Stimulated activated CD4-positive, alpha-beta T cell treated with anti-CD3 and anti-CD28 coated beads, Interleukin-15, amount 100 ng/mL, for 1 hour (primary cell): Measurements from ENCODE around the gene STRN3.
"Not testable (repeated sequence)": the region's sequence is repeated elsewhere in the genome, so short reads cannot be mapped to it uniquely, and the experiment has no call there.

Experiments used
- DNase-seq, 2 donors: peaks; one replicate each; pipeline ENCODE4 v3.0.0-alpha.2; 2020; ENCODE audit warnings: low read depth in 1 of 2, low spot score in 1 of 2

Gene STRN3

GRCh38 chr14:31000629-31001338 is 25.4 kb downstream of the STRN3 start:
- DNase-seq = no peak

GRCh38 chr14:30999038-30999773 is 27.0 kb downstream of the STRN3 start:
- no peak for DNase-seq

GRCh38 chr14:30998100-30998706 is 28.0 kb downstream of the STRN3 start:
- no peak for DNase-seq

- no peak for DNase-seq
These were observed 29.1 kb downstream of the STRN3 start for GRCh38 chr14:30996892-30997659.

GRCh38 chr14:30995689-30996088 is 30.5 kb downstream of the STRN3 start:
- no peak for DNase-seq

GRCh38 chr14:30994681-30995620 is 31.2 kb downstream of the STRN3 start:
- no peak for DNase-seq

GRCh38 chr14:30993071-30993470 is 33.1 kb downstream of the STRN3 start:
- no peak for DNase-seq

GRCh38 chr14:30991408-30991807 is 34.8 kb downstream of the STRN3 start:
- DNase-seq = no peak

GRCh38 chr14:30990770-30991169 is 35.4 kb downstream of the STRN3 start:
- DNase-seq = no peak

- no peak for DNase-seq
These were observed 37.7 kb downstream of the STRN3 start for GRCh38 chr14:30988509-30988908.

GRCh38 chr14:30985796-30986195 is 40.4 kb downstream of the STRN3 start:
- DNase-seq = no peak

- DNase-seq = no peak
These were observed 42.3 kb downstream of the STRN3 start for GRCh38 chr14:30983858-30984257.

GRCh38 chr14:30982533-30982932 is 43.6 kb downstream of the STRN3 start:
- DNase-seq = no peak

GRCh38 chr14:30980980-30981379 is 45.2 kb downstream of the STRN3 start:
- DNase-seq = no peak

GRCh38 chr14:30980106-30980704 is 46.0 kb downstream of the STRN3 start:
- not testable (repeated sequence) for DNase-seq

GRCh38 chr14:30977752-30978151 is 48.4 kb downstream of the STRN3 start:
- no peak for DNase-seq

- DNase-seq = no peak
These were observed 51.6 kb downstream of the STRN3 start for GRCh38 chr14:30974628-30975027.

- DNase-seq = no peak
These were observed 53.1 kb downstream of the STRN3 start for GRCh38 chr14:30972882-30973582.

GRCh38 chr14:30972036-30972732 is 54.0 kb downstream of the STRN3 start:
- DNase-seq = not testable (repeated sequence)
